ENCODE results near the gene CIDEA.
"Not testable (repeated sequence)": the region's sequence is repeated elsewhere in the genome, so short reads cannot be mapped to it uniquely, and the experiment has no call there.

CIDEA gene

DNA sequence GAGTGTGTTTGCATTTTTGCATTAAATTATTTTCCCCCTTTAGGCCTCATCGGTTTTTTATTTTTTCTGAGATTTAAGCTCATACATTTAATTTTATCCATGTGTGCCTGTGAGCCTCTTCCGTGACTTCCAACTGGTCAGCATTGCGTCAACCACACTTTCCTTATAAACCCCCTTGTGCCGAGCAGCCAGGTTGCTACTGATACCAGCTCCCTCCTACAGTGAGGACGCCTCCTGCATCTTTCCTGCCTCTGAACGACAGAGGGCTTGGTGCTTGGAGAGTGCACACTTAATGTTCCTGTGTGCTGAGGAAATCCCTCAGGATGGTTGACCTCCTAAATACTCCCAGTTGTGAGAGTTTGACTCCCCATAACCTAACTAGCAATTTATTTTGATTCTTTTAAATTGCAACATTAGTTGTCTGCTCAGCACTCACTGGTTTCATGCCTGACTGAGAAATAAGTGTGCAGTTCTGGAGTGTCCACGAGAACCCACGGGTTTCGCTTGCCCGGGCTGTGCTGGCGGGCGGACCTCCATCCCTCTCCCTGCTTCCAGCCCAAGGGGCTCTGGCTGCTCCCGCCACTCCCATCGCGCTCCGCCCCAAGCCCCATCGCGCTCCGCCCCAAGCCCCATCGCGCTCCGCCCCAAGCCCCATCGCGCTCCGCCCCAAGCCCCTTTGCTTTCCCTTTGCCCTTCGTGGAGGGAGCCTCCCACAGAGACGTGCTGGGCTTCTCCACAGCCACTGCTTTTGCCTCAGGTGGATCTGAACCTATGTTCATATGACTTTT is 26.6 kb upstream of the CIDEA start:
- ATAC-seq, result peak; percentile 82

GRCh38 chr18:12228308-12228707 is 25.9 kb upstream of the CIDEA start:
- ATAC-seq, result not testable (repeated sequence)

DNA sequence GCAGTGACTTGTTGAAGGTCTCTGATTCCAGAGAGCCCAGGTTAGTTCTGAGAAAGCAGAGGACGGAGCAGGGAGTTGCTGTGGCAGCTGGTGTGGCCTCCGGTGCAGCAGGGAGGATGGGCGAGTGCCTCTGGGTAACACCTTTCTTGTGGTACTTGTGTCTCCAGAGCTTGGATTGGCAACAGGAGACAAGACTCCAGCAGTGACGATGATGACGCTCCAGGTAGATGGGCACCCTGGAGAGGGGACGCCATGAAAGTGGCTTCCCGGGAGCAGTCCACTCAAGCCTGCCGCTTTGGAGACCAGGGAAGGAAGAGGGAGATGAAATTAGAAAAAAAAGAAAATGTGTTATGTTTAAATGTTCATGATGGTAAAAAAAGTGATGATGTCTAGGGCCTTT is 23.6 kb upstream of the CIDEA start:
- ATAC-seq, result not testable (repeated sequence)

- no peak for ATAC-seq
- TF ChIP-seq PPARA (CRISPR knock-in tag; IDR thresholded peaks at IDR 0.05; ENCODE audit: borderline replicate concordance) (no peak), ESRRG (CRISPR knock-in tag; IDR thresholded peaks at IDR 0.05) (no peak), ZNF565 (CRISPR knock-in tag; conservative IDR thresholded peaks at IDR 0.05; ENCODE audit: low read depth) (no peak), TOX (CRISPR knock-in tag; IDR thresholded peaks at IDR 0.05; ENCODE audit: borderline replicate concordance) (no peak), OSR1 (CRISPR knock-in tag; IDR thresholded peaks at IDR 0.05) (no peak), BACH2 (CRISPR knock-in tag; IDR thresholded peaks at IDR 0.05; ENCODE audit: borderline replicate concordance) (no peak), GLIS3 (CRISPR knock-in tag; IDR thresholded peaks at IDR 0.05) (no peak), ZFP3 (CRISPR knock-in tag; IDR thresholded peaks at IDR 0.05) (no peak), CSDC2 (CRISPR knock-in tag; IDR thresholded peaks at IDR 0.05) (no peak)
- TF ChIP-seq, protein P1, sequence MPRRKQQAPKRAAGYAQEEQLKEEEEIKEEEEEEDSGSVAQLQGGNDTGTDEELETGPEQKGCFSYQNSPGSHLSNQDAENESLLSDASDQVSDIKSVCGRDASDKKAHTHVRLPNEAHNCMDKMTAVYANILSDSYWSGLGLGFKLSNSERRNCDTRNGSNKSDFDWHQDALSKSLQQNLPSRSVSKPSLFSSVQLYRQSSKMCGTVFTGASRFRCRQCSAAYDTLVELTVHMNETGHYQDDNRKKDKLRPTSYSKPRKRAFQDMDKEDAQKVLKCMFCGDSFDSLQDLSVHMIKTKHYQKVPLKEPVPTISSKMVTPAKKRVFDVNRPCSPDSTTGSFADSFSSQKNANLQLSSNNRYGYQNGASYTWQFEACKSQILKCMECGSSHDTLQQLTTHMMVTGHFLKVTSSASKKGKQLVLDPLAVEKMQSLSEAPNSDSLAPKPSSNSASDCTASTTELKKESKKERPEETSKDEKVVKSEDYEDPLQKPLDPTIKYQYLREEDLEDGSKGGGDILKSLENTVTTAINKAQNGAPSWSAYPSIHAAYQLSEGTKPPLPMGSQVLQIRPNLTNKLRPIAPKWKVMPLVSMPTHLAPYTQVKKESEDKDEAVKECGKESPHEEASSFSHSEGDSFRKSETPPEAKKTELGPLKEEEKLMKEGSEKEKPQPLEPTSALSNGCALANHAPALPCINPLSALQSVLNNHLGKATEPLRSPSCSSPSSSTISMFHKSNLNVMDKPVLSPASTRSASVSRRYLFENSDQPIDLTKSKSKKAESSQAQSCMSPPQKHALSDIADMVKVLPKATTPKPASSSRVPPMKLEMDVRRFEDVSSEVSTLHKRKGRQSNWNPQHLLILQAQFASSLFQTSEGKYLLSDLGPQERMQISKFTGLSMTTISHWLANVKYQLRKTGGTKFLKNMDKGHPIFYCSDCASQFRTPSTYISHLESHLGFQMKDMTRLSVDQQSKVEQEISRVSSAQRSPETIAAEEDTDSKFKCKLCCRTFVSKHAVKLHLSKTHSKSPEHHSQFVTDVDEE (CRISPR knock-in tag; IDR thresholded peaks at IDR 0.05), result no peak
- TF ChIP-seq, protein P2, sequence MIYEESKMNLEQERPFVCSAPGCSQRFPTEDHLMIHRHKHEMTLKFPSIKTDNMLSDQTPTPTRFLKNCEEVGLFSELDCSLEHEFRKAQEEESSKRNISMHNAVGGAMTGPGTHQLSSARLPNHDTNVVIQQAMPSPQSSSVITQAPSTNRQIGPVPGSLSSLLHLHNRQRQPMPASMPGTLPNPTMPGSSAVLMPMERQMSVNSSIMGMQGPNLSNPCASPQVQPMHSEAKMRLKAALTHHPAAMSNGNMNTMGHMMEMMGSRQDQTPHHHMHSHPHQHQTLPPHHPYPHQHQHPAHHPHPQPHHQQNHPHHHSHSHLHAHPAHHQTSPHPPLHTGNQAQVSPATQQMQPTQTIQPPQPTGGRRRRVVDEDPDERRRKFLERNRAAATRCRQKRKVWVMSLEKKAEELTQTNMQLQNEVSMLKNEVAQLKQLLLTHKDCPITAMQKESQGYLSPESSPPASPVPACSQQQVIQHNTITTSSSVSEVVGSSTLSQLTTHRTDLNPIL (CRISPR knock-in tag; IDR thresholded peaks at IDR 0.05; ENCODE audit: low read depth), result no peak
- TF ChIP-seq, protein P3, sequence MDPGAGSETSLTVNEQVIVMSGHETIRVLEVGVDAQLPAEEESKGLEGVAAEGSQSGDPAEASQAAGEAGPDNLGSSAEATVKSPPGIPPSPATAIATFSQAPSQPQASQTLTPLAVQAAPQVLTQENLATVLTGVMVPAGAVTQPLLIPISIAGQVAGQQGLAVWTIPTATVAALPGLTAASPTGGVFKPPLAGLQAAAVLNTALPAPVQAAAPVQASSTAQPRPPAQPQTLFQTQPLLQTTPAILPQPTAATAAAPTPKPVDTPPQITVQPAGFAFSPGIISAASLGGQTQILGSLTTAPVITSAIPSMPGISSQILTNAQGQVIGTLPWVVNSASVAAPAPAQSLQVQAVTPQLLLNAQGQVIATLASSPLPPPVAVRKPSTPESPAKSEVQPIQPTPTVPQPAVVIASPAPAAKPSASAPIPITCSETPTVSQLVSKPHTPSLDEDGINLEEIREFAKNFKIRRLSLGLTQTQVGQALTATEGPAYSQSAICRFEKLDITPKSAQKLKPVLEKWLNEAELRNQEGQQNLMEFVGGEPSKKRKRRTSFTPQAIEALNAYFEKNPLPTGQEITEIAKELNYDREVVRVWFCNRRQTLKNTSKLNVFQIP (CRISPR knock-in tag; IDR thresholded peaks at IDR 0.05; ENCODE audit: borderline replicate concordance, low read depth), result no peak
Measured at GRCh38 chr18:12231040-12231882, 22.9 kb upstream of the CIDEA start.

DNA sequence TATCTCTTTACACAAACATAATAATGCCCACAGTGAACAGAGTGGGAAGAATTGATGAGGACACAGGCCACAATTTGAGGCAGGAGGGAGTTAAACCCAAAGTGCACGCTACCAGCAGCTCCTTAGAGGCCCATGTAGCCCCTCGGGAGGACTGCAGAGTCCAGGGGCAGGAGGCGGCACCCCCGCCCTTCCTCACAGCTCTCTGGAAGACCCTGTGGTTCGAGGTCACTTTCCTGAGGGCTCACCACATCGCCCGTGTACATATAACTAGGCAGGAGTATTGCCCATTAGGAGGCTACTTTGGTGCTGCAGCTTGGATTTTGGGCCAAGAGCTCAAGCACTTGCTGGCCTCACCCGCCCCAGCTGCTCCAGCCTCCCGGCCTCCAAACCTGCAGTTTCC is 22.2 kb upstream of the CIDEA start:
- no peak for ATAC-seq
- TF ChIP-seq ARNTL (CRISPR knock-in tag; IDR thresholded peaks at IDR 0.05; ENCODE audit: borderline replicate concordance, low read depth) (no peak), ZFP3 (CRISPR knock-in tag; IDR thresholded peaks at IDR 0.05) (no peak), ZNF565 (CRISPR knock-in tag; conservative IDR thresholded peaks at IDR 0.05; ENCODE audit: low read depth) (no peak)

- ATAC-seq, result no peak
- no peak for TF ChIP-seq OSR1 (CRISPR knock-in tag; IDR thresholded peaks at IDR 0.05)
- TF ChIP-seq GLIS3 (CRISPR knock-in tag; IDR thresholded peaks at IDR 0.05), result no peak
- no peak for TF ChIP-seq ZNF8 (CRISPR knock-in tag; IDR thresholded peaks at IDR 0.05)
- TF ChIP-seq ZFP30 (CRISPR knock-in tag; IDR thresholded peaks at IDR 0.05), result no peak
- TF ChIP-seq TCF4 (CRISPR knock-in tag; IDR thresholded peaks at IDR 0.05; ENCODE audit: borderline replicate concordance), result no peak
- no peak for TF ChIP-seq ZNF70 (CRISPR knock-in tag; IDR thresholded peaks at IDR 0.05)
- no peak for TF ChIP-seq ISL1 (CRISPR knock-in tag; IDR thresholded peaks at IDR 0.05)
- TF ChIP-seq TOX (CRISPR knock-in tag; IDR thresholded peaks at IDR 0.05; ENCODE audit: borderline replicate concordance), result no peak
- TF ChIP-seq ZNF565 (CRISPR knock-in tag; conservative IDR thresholded peaks at IDR 0.05; ENCODE audit: low read depth), result no peak
- TF ChIP-seq CSDC2 (CRISPR knock-in tag; IDR thresholded peaks at IDR 0.05), result no peak
- TF ChIP-seq, protein P3 (CRISPR knock-in tag; IDR thresholded peaks at IDR 0.05; ENCODE audit: borderline replicate concordance, low read depth), result no peak
- no peak for TF ChIP-seq ARNTL (CRISPR knock-in tag; IDR thresholded peaks at IDR 0.05; ENCODE audit: borderline replicate concordance, low read depth)
- no peak for TF ChIP-seq ZC3H10 (CRISPR knock-in tag; IDR thresholded peaks at IDR 0.05)
- TF ChIP-seq ESRRG (CRISPR knock-in tag; IDR thresholded peaks at IDR 0.05), result no peak
- TF ChIP-seq, protein P1 (CRISPR knock-in tag; IDR thresholded peaks at IDR 0.05), result no peak
- TF ChIP-seq RARB (CRISPR knock-in tag; IDR thresholded peaks at IDR 0.05), result no peak
Measured at GRCh38 chr18:12233378-12233777, 20.8 kb upstream of the CIDEA start.
